ENCODE measurements around the gene ZNF526. TPM values are rescaled to one million over a fixed set of nuclear protein-coding genes. Genes with fewer than 3 reads are reported as not detected.

The ZNF526 gene
- total and polyA plus RNA-seq, 9 of the 15 experiments (the other 6 are each of a cell fraction or from before 2014, with no cell fraction given) = 1.3 to 17.9 (median 6.2) TPM

GRCh38 chr19:42244347-42245220, 24.5 kb downstream of the ZNF526 start (continued):
- TF ChIP-seq, protein P1, sequence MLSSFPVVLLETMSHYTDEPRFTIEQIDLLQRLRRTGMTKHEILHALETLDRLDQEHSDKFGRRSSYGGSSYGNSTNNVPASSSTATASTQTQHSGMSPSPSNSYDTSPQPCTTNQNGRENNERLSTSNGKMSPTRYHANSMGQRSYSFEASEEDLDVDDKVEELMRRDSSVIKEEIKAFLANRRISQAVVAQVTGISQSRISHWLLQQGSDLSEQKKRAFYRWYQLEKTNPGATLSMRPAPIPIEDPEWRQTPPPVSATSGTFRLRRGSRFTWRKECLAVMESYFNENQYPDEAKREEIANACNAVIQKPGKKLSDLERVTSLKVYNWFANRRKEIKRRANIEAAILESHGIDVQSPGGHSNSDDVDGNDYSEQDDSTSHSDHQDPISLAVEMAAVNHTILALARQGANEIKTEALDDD (IDR thresholded peaks at IDR 0.05) = peak; percentile 26; the same call in 1 of the 2 replicates
- TF ChIP-seq GABPA (tag; conservative IDR thresholded peaks at IDR 0.05; ENCODE audit: low read depth) (peak; percentile 96), KLF16 (IDR thresholded peaks at IDR 0.05) (peak; percentile 45), PATZ1 (CRISPR knock-in tag; IDR thresholded peaks at IDR 0.05; ENCODE audit: borderline replicate concordance) (no peak), ELF4 (CRISPR knock-in tag; IDR thresholded peaks at IDR 0.05) (peak; percentile 95), FOXO4 (CRISPR knock-in tag; IDR thresholded peaks at IDR 0.05) (no peak), PCBP2 (IDR thresholded peaks at IDR 0.05; ENCODE audit: low read depth, low read length, poor library complexity, severe bottlenecking) (no peak), EZH2 (IDR thresholded peaks at IDR 0.05; ENCODE audit: borderline replicate concordance, low read depth, low read length) (no peak), KDM1A (IDR thresholded peaks at IDR 0.05) (no peak), ZNF217 (CRISPR knock-in tag; IDR thresholded peaks at IDR 0.05) (no peak), ETV6 (IDR thresholded peaks at IDR 0.05; ENCODE audit: borderline replicate concordance in 1 of 2, low read depth in 2 of 2, low read length in 1 of 2) (no peak), ETV6 (CRISPR knock-in tag; IDR thresholded peaks at IDR 0.05; ENCODE audit: borderline replicate concordance) (no peak), ZNF436 (CRISPR knock-in tag; IDR thresholded peaks at IDR 0.05) (no peak), MEF2D (tag; conservative IDR thresholded peaks at IDR 0.05; ENCODE audit: low read depth) (peak; percentile 58; the same call in 1 of the 2 replicates), CBX1 (IDR thresholded peaks at IDR 0.05; ENCODE audit: low read depth) (no peak), PREB (CRISPR knock-in tag; IDR thresholded peaks at IDR 0.05) (no peak)
- TF ChIP-seq, protein P2, sequence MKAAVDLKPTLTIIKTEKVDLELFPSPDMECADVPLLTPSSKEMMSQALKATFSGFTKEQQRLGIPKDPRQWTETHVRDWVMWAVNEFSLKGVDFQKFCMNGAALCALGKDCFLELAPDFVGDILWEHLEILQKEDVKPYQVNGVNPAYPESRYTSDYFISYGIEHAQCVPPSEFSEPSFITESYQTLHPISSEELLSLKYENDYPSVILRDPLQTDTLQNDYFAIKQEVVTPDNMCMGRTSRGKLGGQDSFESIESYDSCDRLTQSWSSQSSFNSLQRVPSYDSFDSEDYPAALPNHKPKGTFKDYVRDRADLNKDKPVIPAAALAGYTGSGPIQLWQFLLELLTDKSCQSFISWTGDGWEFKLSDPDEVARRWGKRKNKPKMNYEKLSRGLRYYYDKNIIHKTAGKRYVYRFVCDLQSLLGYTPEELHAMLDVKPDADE (conservative IDR thresholded peaks at IDR 0.05; ENCODE audit: control insufficient read depth, low read depth, low read length) = peak; percentile 99
- TF ChIP-seq, protein P3, sequence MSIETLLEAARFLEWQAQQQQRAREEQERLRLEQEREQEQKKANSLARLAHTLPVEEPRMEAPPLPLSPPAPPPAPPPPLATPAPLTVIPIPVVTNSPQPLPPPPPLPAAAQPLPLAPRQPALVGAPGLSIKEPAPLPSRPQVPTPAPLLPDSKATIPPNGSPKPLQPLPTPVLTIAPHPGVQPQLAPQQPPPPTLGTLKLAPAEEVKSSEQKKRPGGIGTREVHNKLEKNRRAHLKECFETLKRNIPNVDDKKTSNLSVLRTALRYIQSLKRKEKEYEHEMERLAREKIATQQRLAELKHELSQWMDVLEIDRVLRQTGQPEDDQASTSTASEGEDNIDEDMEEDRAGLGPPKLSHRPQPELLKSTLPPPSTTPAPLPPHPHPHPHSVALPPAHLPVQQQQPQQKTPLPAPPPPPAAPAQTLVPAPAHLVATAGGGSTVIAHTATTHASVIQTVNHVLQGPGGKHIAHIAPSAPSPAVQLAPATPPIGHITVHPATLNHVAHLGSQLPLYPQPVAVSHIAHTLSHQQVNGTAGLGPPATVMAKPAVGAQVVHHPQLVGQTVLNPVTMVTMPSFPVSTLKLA (conservative IDR thresholded peaks at IDR 0.05) = peak; percentile 97

Measured in K562 (cell line).